Stimulated activated CD8-positive, alpha-beta memory T cell treated with anti-CD3 and anti-CD28 coated beads, Interleukin-2, amount 100 ng/mL, for 1 hour (primary cell): ENCODE results near the gene PSORS1C2.
"Not testable (repeated sequence)": the region's sequence is repeated elsewhere in the genome, so short reads cannot be mapped to it uniquely, and the experiment has no call there.

ENCODE experiments used
- DNase-seq, 2 donors: peaks; one replicate each; pipeline ENCODE4 v3.0.0-alpha.2; 2020; ENCODE audit warnings: low read depth in 2 of 2

The PSORS1C2 gene

DNA sequence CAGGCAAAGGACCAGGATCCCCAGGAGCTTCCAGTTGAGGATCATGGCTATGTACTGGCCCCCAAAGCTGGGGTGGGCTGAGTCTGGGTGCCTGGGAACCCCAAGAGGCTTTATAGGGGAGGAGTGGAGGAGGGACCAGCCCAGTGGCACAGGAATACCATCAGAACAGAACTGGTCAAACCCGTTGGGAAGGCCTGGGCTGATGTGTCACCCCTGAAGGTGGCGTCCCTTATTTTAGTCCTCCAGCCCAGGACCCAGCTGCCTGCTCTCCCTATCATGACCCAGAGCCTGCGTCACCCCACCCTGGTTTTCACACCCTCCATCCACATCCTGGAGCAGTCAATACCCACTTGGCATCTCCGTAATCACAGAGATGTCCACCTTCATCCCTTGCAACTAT is at the start of gene PSORS1C2:
Gene PSORS1C2 (minus strand): TSS at position 85 of the 400 bp plus-strand sequence. CDS start 40 bp downstream, at position 45.
- DNase-seq: no peak

DNA sequence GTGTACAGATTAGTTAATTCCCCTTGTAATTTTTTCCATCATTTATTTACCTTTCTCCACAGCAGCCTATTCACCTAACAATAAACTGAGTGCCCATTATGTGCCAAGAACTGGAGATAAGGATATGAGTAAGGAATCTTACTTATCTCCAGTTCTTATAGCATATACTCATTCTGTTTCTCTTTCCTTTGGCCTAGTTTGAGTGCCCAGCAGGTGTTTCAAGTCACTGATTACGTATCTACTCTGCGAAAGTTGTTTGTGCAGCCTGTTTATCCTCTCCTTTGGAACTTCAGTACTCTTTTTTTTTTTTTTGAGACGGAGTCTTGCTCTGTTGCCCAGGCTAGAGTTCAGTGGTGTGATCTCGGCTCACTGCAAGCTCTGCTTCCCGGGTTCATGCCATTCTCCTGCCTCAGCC is 48.9 kb upstream of the PSORS1C2 start:
- no peak for DNase-seq

DNA sequence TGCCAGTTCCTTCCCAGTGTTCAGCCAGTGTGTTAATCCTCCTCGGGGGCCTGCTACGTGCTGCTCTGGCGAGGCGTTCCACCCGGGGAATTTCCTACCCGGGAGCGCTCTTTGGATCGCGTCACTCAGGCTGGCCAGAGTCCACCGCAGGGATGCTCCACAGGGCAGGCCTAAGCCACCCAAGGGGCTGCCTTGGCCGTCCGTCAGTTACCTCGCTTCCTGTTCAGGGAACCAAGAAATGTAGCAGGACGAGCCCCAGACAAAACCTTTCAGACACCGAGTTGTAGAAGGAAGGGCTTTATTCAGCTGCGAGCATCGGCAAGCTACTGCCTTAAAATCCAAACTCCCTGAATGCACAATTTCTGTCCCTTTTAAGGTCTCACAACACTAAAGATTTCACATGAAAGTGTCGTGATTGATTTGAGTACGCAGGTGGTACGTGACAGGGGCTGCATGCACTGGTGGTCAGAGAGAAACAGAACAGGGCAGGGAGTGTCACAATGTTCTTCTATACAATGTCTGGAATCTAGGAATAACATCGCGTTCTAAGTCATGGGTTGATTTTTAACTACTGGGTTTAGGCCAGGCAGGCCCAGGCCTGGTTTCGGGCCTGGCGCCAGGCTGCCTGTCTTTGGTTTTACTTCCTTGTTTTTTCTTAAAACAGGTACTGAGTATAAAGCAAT is 47.3 kb upstream of the PSORS1C2 start:
- no peak for DNase-seq

DNA sequence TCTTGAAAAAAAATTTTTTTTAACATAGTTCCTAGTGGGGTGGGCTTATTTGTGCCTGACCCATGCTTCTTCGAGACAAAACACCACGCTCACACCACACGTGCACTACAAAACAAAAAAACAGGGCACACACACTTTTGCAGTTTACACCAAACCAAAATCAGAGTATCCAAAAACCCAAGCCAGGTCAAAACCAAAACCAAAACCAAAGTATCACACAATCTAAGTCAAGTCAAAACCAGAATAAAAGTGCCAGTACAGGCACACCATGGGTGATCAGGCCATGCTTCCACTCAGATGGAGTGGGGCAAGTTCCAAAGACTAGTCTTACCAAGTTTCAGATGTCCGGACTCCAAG is 46.8 kb upstream of the PSORS1C2 start:
- not testable (repeated sequence) for DNase-seq

DNA sequence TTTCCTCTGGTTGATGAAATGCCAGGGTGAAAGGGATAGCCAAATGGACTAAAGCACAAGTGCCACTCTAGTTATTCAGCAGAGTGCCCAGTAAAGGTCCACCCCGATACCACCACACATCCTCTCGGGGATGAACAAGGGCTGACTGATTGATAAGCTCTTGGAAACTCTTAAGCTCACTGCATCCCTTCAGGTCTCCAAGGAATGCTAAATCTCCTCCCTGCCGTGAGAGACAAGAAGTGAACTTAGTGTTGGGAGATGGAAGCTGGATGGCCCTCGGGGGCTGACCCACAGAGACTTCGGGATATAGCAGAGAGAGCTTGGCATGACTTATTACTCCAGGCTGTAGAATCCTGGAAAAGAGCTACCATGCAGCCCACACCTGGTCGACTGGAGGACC is 45.0 kb upstream of the PSORS1C2 start:
- DNase-seq: not testable (repeated sequence)

DNA sequence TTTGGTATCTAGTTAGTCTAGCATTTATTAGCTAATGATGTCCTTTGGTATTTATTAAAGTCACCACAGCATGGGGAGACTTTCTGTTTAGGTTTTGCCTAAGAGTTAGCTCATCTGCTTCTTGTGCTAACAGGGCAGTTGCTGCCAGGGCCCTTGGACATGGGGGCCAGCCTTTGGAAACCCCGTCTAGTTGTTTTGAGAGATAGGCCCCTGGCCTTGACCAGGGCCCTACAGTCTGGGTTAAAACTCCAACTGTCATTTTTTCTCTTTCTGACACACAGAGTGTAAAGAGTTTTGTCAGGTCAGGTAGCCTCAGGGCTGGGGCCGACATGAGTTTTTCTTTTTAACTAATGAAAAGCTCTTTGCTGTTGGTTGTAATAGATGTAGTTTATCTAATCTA is 44.4 kb upstream of the PSORS1C2 start:
- not testable (repeated sequence) for DNase-seq

DNA sequence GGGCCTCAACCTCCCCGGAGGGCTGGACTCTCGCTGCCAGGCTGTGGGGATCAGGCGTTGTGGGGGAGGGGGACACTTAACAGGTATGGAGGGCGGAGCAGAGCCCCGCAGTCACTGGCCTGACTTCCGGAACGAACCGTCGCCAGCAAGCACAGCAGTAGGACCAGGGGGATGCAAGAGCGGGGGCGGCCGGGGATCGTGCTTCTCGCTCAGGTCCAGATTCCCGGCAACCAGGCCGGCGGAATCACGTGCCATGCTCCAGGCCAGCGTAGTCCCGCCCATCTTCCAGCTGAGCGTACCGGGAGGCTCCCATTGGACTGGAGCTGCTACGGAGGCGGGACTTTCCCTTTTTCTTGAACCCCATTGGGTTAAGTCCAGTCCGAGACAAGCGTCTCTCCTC is 41.6 kb upstream of the PSORS1C2 start:
- DNase-seq: no peak

DNA sequence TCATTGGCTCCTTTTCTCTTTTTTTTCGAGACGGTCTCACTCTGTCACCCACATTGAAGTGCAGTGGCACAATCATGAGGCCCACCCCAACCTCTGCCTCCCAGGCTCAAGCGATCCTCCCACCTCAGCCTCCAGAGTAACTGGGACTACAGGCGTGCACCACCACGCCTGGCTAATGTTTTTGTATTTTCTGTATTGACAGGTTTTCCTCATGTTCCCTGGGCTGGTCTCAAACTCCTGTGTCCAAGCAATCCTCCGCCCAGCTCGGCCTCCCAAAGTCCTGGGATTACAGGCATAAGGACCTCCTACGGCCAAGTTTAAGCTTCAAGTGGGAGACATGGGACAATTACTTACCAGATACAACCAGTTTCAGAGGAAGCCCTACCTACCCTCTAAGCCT is 41.0 kb upstream of the PSORS1C2 start:
- DNase-seq: no peak

DNA sequence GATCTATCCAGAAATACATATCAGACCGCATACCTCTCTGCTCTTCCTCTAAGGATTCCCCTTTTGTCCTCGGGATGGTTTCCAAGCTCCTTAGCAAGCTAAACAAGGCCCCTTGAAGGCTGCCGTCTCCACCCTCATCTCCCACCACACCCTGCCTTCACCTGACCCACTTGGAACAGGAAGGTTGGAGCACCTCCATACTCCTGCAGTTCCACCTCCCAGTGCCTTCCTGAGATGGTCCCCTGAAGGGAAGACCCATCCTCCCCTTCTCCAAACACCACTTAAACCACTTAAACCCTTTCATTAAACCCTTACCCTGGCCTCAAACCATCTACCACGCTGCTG is 40.1 kb upstream of the PSORS1C2 start:
- DNase-seq: no peak

DNA sequence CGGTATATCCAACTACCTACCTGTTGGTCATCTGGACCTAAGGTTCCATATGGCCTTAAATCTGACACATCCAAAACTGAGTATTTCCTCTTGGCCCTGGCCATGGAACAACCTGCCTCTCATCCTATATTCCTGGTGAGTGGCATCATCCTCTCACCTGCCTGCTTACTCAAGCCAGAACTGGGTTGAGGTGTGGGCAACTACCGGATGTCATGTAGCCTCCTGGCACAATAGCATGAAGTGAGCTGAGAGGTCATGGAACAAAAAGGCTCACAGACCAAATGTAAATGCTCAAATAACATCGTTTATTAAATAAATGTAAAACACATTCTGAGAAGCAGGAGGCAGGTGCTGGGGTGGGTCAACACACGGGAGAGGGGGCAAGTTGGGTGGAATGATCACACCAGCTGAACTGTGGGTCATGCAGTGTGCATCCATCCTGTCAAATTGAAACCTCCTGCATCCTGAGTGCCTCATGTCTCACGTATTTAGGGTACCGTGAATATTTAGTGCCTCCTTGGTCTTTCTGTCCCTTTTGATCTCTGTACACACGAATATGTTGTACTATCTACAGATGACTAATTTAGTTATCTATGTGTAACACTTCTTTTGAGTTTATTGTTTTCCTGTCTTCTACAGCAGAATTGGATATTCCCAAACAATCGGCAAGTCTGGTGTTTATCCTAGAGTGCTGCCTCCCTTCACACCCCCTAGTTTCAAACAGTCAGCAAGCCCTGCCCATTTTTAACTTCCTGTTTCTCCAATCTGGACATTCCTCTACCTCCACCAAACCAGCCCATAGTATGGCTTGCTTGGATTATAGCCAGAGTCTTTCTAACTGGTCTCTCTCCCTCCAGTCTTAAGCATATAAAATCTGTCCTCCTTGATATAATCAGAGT is 39.5 kb upstream of the PSORS1C2 start:
- no peak for DNase-seq

DNA sequence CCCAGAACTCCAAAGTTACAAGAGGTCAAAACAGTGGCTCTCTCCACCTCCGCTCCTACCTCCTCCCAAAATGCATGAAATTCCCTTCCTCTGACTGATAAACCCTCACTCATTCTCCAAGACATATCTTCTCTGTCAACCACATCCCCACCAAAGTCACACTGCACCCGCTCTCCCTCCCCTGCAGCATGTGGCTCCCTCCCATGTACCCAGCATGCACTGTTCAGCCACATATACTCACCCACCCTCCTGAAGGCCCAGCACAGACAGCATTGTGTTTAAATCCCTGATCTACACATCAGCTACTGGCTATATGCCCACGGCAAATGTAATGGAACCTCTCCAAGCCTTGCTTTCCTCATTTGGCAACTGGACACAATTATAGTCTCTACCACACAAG is 37.1 kb upstream of the PSORS1C2 start:
- DNase-seq: no peak

DNA sequence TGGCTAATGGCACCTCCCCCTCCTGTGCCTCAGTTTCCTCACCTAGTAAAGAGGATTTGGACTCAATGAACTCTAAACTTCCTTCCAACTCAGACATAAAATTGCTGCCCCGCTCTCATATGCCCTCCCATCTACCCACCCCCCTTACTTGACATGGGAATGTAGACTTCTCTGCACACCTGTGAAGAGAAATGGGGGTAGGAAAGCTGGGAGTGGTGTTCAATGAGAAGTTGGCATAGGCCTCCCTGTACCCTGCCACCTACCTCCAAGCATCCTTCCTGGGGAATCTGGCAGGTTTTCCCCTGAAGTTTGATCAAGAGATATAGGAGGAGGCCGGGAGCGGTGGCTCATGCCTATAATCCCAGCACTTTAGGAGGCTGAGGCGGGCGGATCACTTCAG is 35.5 kb upstream of the PSORS1C2 start:
- DNase-seq: no peak

DNA sequence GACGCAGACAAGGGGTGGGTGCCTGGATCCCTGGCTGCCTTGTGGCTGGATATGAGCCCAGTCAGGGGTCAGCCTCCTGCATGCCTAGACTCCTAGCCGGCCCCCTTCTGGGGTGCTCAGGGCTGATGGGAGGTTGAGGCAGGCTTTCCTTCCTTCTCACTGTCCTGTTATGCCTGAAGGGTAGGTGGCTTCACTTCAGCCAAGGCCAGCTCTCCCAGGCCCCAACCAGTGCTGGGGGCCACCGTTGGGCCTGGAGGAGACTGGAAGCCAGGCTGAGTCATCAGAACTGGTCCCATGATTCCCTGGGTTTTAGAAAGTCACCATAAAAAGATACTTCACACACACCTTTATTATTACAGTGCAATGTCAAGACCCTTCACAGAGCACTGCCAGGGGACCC is 34.5 kb upstream of the PSORS1C2 start:
- DNase-seq: no peak

DNA sequence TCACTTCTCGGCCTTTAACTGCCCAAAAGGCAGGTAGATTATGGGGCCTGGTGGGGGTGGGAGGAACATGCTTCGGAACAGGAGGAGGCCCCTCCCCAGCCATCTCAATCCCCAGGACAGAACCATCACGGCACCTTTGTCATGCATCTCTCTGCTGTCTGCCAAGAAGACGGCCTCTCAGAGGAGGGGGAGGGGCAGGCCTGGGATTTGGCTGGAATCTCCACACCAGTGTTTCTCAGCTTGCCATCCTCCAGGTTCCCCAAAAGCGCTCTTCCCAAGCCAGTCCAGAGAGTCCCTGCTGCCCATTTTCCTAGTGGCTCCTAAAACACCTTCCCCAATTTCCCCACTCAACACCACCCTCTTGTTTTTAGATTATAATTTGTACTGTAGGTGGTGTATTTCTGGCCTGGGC is 34.1 kb upstream of the PSORS1C2 start:
- no peak for DNase-seq

DNA sequence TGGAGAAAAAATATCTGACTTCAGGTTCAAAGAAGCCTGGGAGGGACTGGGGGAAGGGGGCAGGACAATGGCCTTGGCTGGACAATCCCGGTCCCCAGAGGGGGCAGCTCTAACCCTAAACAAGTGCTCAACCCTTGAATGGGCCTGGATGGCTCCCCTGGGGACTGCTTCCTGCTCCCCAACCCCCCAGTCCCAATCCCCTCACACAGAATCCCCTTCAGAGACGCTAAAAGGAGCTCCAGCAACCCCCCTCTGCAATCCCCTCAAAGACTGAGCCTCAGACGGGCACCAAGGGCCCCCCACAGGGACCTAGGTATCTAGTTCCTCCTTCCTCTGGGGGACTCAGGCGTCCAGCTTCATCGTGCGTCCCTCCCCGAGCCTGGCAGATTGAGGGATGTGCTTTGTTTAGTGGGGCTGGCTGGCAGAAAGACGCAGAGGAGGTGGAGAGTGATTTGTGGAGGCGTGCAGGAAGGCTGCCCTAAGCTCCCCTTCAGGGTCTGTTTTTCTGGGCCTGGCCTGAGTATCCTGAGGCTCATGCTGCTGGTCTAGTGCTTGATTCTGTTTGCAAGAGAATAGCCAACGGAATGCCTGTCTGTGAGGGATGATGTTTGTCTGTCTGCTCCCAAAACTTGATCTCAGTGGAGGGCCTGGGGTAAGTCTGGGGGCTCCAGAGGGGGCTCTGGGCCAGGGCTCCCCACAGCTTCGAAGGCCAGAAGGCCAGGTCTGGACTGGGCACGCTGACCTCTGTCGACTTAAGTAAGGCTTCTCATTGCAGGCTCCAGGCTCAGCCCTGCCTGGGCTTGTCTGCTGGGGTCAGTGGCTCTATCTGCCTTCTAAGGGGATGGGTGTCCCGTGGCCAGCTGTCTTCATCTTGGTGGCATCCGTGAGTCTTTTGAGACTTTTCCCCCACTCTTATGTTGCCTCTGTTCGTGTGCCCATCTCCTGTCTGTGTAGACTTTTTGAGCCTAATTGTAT is 33.4 kb upstream of the PSORS1C2 start:
- DNase-seq: no peak

DNA sequence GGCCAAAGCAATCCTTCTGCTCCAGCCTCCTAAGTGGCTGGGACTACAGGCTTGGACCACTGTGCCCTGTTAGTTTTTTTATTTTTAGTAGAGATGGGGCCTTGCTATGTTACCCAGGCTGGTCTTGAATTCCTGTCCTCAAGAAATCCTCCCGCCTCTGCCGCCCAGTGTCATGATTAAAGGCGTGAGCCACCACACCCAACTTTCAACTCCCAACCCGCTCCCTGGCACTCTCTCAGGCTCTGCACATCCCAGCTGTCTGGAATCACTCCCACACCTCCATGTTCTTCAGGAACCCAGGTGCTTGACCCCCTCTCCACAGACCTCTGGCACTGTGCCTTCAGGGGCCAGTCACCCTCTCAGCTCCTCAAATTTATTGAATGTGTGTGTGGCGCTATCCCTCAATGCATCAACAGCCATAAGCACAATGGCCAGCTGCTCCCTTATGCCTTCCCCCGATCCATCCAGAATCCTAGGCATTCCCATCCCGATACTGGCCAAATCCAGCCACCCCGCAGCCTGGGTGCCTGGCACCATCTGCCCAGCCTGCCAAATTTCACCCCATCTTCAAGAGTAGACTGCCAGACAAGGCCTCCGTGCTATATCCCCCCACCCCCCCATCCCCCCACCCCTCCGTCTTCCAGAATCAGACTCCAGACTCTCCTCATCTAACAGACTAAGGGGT is 32.3 kb upstream of the PSORS1C2 start:
- no peak for DNase-seq

DNA sequence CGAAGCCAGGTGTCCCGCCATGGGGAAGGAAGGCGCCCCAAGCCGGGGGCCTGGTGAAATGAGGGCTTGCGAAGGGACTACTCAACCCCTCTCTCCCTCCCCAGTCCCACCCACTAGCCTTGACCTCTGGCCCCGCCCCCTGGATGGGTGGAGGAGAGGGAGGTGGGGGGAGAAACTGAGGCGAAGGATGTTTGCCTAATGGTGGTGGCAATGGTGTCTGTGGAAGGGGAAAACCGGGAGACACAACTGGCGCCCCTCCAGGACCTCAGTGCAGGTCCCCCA is 31.7 kb upstream of the PSORS1C2 start, which contains the start of gene POU5F1:
Gene POU5F1 (minus strand): TSS at position 83 of the 282 bp plus-strand sequence. CDS start 62 bp downstream, at position 21.
- no peak for DNase-seq

DNA sequence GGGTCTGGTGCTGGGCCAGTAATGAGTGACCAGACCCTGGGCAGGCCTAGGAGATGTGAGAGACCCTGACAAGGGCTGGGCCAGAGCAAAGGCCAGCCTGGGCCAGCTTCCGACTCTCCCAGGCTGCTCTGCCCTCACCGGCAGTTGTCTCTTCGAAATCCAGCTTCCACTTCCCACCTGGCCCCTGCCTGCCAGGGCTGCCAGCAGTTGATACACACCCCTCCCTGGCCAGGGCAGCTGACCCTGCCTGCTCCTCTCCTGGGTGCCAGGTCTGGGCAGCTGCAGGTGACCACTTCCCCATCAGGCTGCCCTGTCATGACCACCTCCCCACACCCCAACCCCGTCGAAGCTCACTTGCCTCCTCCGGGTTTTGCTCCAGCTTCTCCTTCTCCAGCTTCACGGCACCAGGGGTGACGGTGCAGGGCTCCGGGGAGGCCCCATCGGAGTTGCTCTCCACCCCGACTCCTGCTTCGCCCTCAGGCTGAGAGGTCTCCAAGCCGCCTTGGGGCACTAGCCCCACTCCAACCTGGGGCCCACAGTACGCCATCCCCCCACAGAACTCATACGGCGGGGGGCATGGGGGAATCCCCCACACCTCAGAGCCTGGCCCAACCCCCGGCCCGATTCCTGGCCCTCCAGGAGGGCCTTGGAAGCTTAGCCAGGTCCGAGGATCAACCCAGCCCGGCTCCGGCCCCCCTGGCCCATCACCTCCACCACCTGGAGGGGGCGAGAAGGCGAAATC is 31.2 kb upstream of the PSORS1C2 start:
- DNase-seq: not testable (repeated sequence)

DNA sequence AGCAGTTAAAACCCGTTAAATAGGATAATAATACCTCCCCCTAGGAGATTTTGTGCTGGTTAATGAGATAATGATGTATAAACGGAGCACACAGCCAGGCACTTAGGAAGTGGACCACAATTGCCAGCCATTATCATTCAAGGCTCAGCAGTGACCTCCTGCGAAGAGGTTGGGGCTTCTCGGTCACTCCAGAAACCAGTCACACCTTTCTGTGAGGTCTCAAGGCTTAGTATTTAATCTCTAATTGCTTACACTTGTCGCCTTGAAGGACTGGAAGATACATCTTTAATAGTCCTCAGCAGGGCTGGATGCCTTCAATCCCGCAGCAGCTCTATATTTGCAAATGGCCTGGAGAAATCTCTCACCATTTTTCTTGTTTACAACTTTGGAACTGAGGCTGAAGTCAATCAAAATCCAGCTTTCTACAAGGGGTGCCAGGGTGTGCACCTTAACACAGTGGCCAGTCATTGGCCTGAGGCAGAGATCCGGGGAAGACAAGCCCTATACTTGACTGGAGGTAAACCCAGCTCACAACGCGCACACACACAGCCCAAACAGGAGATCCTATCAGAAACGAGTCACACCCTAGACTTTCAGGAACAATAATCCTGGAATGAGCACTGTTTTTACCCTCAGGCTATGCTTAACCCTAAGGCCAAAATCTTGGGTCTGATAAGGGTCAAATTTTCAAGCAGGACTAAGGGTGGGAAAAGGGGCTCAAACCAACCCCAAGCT is 30.4 kb upstream of the PSORS1C2 start:
- DNase-seq: no peak

DNA sequence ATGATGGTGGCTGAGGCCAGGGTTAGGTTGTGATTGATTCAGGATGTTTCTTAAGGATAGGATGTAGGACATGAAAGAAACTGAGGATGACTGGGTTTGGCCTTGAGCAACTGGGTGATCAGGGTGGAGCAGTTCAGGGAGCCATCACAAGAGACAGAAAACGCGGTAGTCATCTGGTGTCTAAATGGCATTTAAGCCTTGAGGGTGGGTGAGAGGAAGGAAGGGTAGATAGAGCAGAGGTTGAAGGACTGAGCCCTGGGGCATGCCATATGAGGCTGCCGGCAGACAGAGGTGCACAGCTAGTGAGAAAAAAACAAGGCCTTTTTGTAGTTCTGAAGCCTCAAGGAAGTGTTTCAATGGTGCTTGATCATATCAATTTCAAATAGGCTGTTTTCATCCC is 29.7 kb upstream of the PSORS1C2 start:
- DNase-seq: no peak
